ENCODE data around the gene MRGPRF.

MRGPRF gene

GRCh38 chr11:69032833-69033232 is 19.8 kb upstream of the MRGPRF start:
- TF ChIP-seq CTCF (IDR thresholded peaks at IDR 0.05) (no peak), ZFX (IDR thresholded peaks at IDR 0.05; ENCODE audit: borderline replicate concordance) (no peak)
- H3K27ac ChIP-seq = no peak overlapping the region

GRCh38 chr11:69030301-69030700 is 17.3 kb upstream of the MRGPRF start:
- no peak for TF ChIP-seq ZFX (IDR thresholded peaks at IDR 0.05; ENCODE audit: borderline replicate concordance)
- TF ChIP-seq CTCF (IDR thresholded peaks at IDR 0.05) = no peak
- H3K27ac ChIP-seq = no peak overlapping the region

- no peak overlapping the region for H3K27ac ChIP-seq
- TF ChIP-seq CTCF (IDR thresholded peaks at IDR 0.05) = no peak
- no peak for TF ChIP-seq ZFX (IDR thresholded peaks at IDR 0.05; ENCODE audit: borderline replicate concordance)
Measured at GRCh38 chr11:69027704-69028372, 14.8 kb upstream of the MRGPRF start.

GRCh38 chr11:69024509-69024908 is 11.5 kb upstream of the MRGPRF start:
- TF ChIP-seq CTCF (IDR thresholded peaks at IDR 0.05) (no peak), ZFX (IDR thresholded peaks at IDR 0.05; ENCODE audit: borderline replicate concordance) (no peak)
- H3K27ac ChIP-seq = no peak overlapping the region

GRCh38 chr11:69022260-69022659 is 9.2 kb upstream of the MRGPRF start:
- no peak overlapping the region for H3K27ac ChIP-seq
- TF ChIP-seq CTCF (IDR thresholded peaks at IDR 0.05) = no peak
- TF ChIP-seq ZFX (IDR thresholded peaks at IDR 0.05; ENCODE audit: borderline replicate concordance) = no peak

- no peak for TF ChIP-seq ZFX (IDR thresholded peaks at IDR 0.05; ENCODE audit: borderline replicate concordance)
- TF ChIP-seq CTCF (IDR thresholded peaks at IDR 0.05) = no peak
- H3K27ac ChIP-seq = no peak overlapping the region
Measured at GRCh38 chr11:69018924-69019323, 5.9 kb upstream of the MRGPRF start.

- no peak for TF ChIP-seq CTCF (IDR thresholded peaks at IDR 0.05)
- TF ChIP-seq ZFX (IDR thresholded peaks at IDR 0.05; ENCODE audit: borderline replicate concordance) = no peak
- no peak overlapping the region for H3K27ac ChIP-seq
Measured at GRCh38 chr11:69017951-69018350, 4.9 kb upstream of the MRGPRF start.

All from 22Rv1 (cell line).